Neural progenitor cell (in vitro differentiated cells): Measurements from ENCODE around the gene HOXB7. TPM values are rescaled to one million over a fixed set of nuclear protein-coding genes. Genes with fewer than 3 reads are reported as not detected.
A peak's percentile ranks its signal among the peaks of the same experiment; 100 is the strongest.

Source experiments
- DNase-seq: peaks from one replicate; pipeline ENCODE4 v3.0.0-alpha.2; 2016; ENCODE audit warnings: low spot score
- H2AFZ ChIP-seq: fragments of 200-600 bp; sonication (generic); replicated peaks from 2 replicates; pipeline ENCODE4 v1.6.1; 2016; ENCODE audit warnings: antibody characterized with exemption
- H3F3A ChIP-seq: fragments of 200-600 bp; sonication (generic); 2 replicates; pipeline ENCODE4 v1.6.1; 2016; ENCODE audit warnings: antibody characterized with exemption, low read depth
- H3K27ac ChIP-seq: fragments of 200-600 bp; sonication (generic); 2 replicates; pipeline ENCODE4 v1.5.1; 2016; ENCODE audit warnings: mild to moderate bottlenecking
- H3K27me3 ChIP-seq: fragments of 200-600 bp; sonication (generic); 2 replicates; pipeline ENCODE4 v1.6.1; 2016; ENCODE audit warnings: mild to moderate bottlenecking, moderate library complexity
- H3K36me3 ChIP-seq: fragments of 200-600 bp; sonication (generic); 2 replicates; pipeline ENCODE4 v1.5.1; 2016
- H3K4me1 ChIP-seq: fragments of 200-600 bp; sonication (generic); 2 replicates; pipeline ENCODE4 v1.6.1; 2016; ENCODE audit warnings: mixed run types
- H3K4me2 ChIP-seq: fragments of 200-600 bp; sonication (generic); 2 replicates; pipeline ENCODE4 v1.6.1; 2016
- H3K4me3 ChIP-seq: fragments of 200-600 bp; sonication (generic); 2 replicates; pipeline ENCODE4 v1.5.1; 2016
- H3K79me2 ChIP-seq: fragments of 200-600 bp; sonication (generic); 2 replicates; pipeline ENCODE4 v1.6.1; 2016; ENCODE audit warnings: low read depth
- H3K9ac ChIP-seq: fragments of 200-600 bp; sonication (generic); 2 replicates; pipeline ENCODE4 v1.6.1; 2016
- H3K9me3 ChIP-seq: fragments of 200-600 bp; sonication (generic); 2 replicates; pipeline ENCODE4 v1.5.1; 2016; ENCODE audit warnings: low read depth
- H4K20me1 ChIP-seq: fragments of 200-600 bp; sonication (generic); 2 replicates; pipeline ENCODE4 v1.6.1; 2016; ENCODE audit warnings: low read depth
- H3K27ac Mint-ChIP-seq: 3 replicates; pipeline ENCODE4 v1.8.0; 2021; ENCODE audit warnings: mixed read lengths
- H3K27me3 Mint-ChIP-seq: 2 replicates; pipeline ENCODE4 v1.8.0; 2022; ENCODE audit warnings: low read depth, mild to moderate bottlenecking, inconsistent platforms, moderate library complexity, mixed read lengths; ENCODE audit not compliant: insufficient read depth
- H3K36me3 Mint-ChIP-seq: 3 replicates; pipeline ENCODE4 v1.8.0; 2021; ENCODE audit warnings: mixed read lengths
- H3K4me1 Mint-ChIP-seq: 3 replicates; pipeline ENCODE4 v1.8.0; 2021; ENCODE audit warnings: mixed read lengths
- H3K4me3 Mint-ChIP-seq: 3 replicates; pipeline ENCODE4 v1.8.0; 2021; ENCODE audit warnings: mild to moderate bottlenecking, moderate library complexity, mixed read lengths
- H3K9me3 Mint-ChIP-seq: 3 replicates; pipeline ENCODE4 v1.8.0; 2020; ENCODE audit warnings: mixed read lengths
- CTCF ChIP-seq: fragments of 200-600 bp; sonication (generic); IDR thresholded peaks from 2 replicates; pipeline ENCODE4 v1.5.1; 2017; ENCODE audit warnings: antibody characterized with exemption, mild to moderate bottlenecking
- EZH2 ChIP-seq: fragments of 200-600 bp; sonication (generic); IDR thresholded peaks from 2 replicates; pipeline ENCODE4 v1.6.1; 2017; ENCODE audit warnings: antibody characterized with exemption, mild to moderate bottlenecking, moderate library complexity
- EZH2phosphoT487 ChIP-seq: fragments of 200-600 bp; sonication (generic); IDR thresholded peaks from 2 replicates; pipeline ENCODE4 v1.6.1; 2017; ENCODE audit warnings: antibody characterized with exemption
- total RNA-seq: library from RNA; depleted of rRNA; stranded (reverse); fragments of >200 nt; gene quantifications from 2 replicates; pipeline ENCODE4 v1.2.3, GENCODE V29; 2015; ENCODE audit warnings: low replicate concordance

HOXB7 gene
- total RNA-seq, 1 donor from 2014 or later: not detected

GRCh38 chr17:48609759-48610281 lies 997 bp downstream of the HOXB7 start:
- peaks cover 92% of the 10 kb centered on the region for H3K27me3 Mint-ChIP-seq
- DNase-seq: no peak

GRCh38 chr17:48609033-48609432 lies 1.8 kb downstream of the HOXB7 start:
- Mint-ChIP-seq H3K27me3 (peaks cover 92% of the 10 kb centered on the region), H3K36me3 (no peaks in the 10 kb centered on the region), H3K4me3 (peak overlapping the region; percentile 41), H3K9me3 (peaks cover 10% of the 10 kb centered on the region), H3K27ac (no peak overlapping the region), H3K4me1 (peaks cover 11% of the 10 kb centered on the region)
- no peak overlapping the region for H2AFZ ChIP-seq
- H3K36me3 ChIP-seq: no peaks in the 10 kb centered on the region
- peaks cover 9% of the 10 kb centered on the region for H3F3A ChIP-seq
- H3K79me2 ChIP-seq: no peaks in the 10 kb centered on the region
- no peaks in the 10 kb centered on the region for H3K4me1 ChIP-seq
- DNase-seq: no peak
- no peak overlapping the region for H3K4me3 ChIP-seq
- H3K27me3 ChIP-seq: peaks cover 100% of the 10 kb centered on the region
- TF ChIP-seq EZH2 (no peak), CTCF (no peak), EZH2phosphoT487 (no peak)
- no peak overlapping the region for H3K9ac ChIP-seq
- peaks cover 94% of the 10 kb centered on the region for H4K20me1 ChIP-seq
- H3K27ac ChIP-seq: no peak overlapping the region
- H3K9me3 ChIP-seq: no peaks in the 10 kb centered on the region
- no peak overlapping the region for H3K4me2 ChIP-seq

More at GRCh38 chr17:48609759-48610281, 997 bp downstream of the HOXB7 start:
- TF ChIP-seq EZH2: no peak
- TF ChIP-seq CTCF: no peak
- TF ChIP-seq EZH2phosphoT487: no peak
- Histone ChIP-seq H3K27me3 (peaks cover 100% of the 10 kb centered on the region), H3K4me2 (no peak overlapping the region), H4K20me1 (peaks cover 94% of the 10 kb centered on the region), H3K79me2 (no peaks in the 10 kb centered on the region), H3K36me3 (no peaks in the 10 kb centered on the region), H3K4me3 (no peak overlapping the region), H3K4me1 (no peaks in the 10 kb centered on the region), H3K9ac (no peak overlapping the region), H3K9me3 (no peaks in the 10 kb centered on the region), H3K27ac (no peak overlapping the region), H2AFZ (no peak overlapping the region), H3F3A (peaks cover 9% of the 10 kb centered on the region)
- Mint-ChIP-seq H3K9me3 (peaks cover 6% of the 10 kb centered on the region), H3K4me3 (no peak overlapping the region), H3K36me3 (no peaks in the 10 kb centered on the region), H3K27ac (no peak overlapping the region), H3K4me1 (peaks cover 11% of the 10 kb centered on the region)

GRCh38 chr17:48608494-48608834 lies 2.4 kb downstream of the HOXB7 start:
- H3K36me3 Mint-ChIP-seq: no peaks in the 10 kb centered on the region
- Histone ChIP-seq H3K9me3 (no peaks in the 10 kb centered on the region), H3K27ac (no peak overlapping the region), H3K4me1 (no peaks in the 10 kb centered on the region), H4K20me1 (peaks cover 94% of the 10 kb centered on the region), H3K27me3 (peaks cover 100% of the 10 kb centered on the region), H3K79me2 (no peaks in the 10 kb centered on the region), H3K4me2 (no peak overlapping the region), H3F3A (peaks cover 9% of the 10 kb centered on the region), H3K36me3 (no peaks in the 10 kb centered on the region), H2AFZ (no peak overlapping the region), H3K9ac (no peak overlapping the region), H3K4me3 (no peak overlapping the region)
- no peak overlapping the region for H3K27ac Mint-ChIP-seq
- peaks cover 91% of the 10 kb centered on the region for H3K27me3 Mint-ChIP-seq
- no peak overlapping the region for H3K4me3 Mint-ChIP-seq
- DNase-seq: no peak
- TF ChIP-seq EZH2 (no peak), CTCF (no peak), EZH2phosphoT487 (no peak)
- peaks cover 11% of the 10 kb centered on the region for H3K4me1 Mint-ChIP-seq
- H3K9me3 Mint-ChIP-seq: peaks cover 12% of the 10 kb centered on the region
